CD4-positive, alpha-beta T cell (primary cell): ENCODE measurements around the gene KLHDC2. TPM values are rescaled to one million over a fixed set of nuclear protein-coding genes. Genes with fewer than 3 reads are reported as not detected.
"Not testable (repeated sequence)": the region's sequence is repeated elsewhere in the genome, so short reads cannot be mapped to it uniquely, and the experiment has no call there.

ENCODE experiments used
- ATAC-seq: fragments of 200-7000 bp; cut with Tn5 transposase; one replicate; pipeline ENCODE4 v1.10.0; 2022; ENCODE audit warnings: mild to moderate bottlenecking; ENCODE audit not compliant: poor library complexity
- CTCF ChIA-PET: fragments of 350-600 bp; sonication (Branson Sonifier 250); formaldehyde crosslinking; loops from one replicate; lab custom pipeline; 2021; ENCODE audit warnings: antibody characterized with exemption, inconsistent platforms; lab: Charles Lee
- POLR2A ChIA-PET: fragments of 350-600 bp; sonication (Branson Sonifier 250); formaldehyde crosslinking; loops from one replicate; lab custom pipeline; 2021; ENCODE audit warnings: antibody characterized with exemption, inconsistent platforms; lab: Charles Lee
- DNase-seq, 14 experiments: peaks; one replicate each; pipeline ENCODE4 v3.0.0-alpha.2; 2013 to 2020; ENCODE audit warnings: mixed read lengths in 2 of 14
- H3K27ac ChIP-seq, 2 donors: one replicate each; pipeline versions ENCODE4 v1.5.1 to v1.7.0; 2013; ENCODE audit warnings: low read length in 2 of 2, low read depth in 1 of 2, mild to moderate bottlenecking in 1 of 2
- H3K27me3 ChIP-seq, 2 experiments: 1 replicate in 1 of 2; 2 replicates in 1 of 2; pipeline versions ENCODE4 v1.6.1 to v1.7.0; 2013; ENCODE audit warnings: low read length in 2 of 2, control low read depth in 1 of 2, mild to moderate bottlenecking in 1 of 2, moderate library complexity in 1 of 2; ENCODE audit not compliant: insufficient read depth in 2 of 2, control insufficient read depth in 1 of 2
- H3K36me3 ChIP-seq: one replicate; pipeline ENCODE4 v1.6.1; 2013; ENCODE audit warnings: low read length, control low read depth; ENCODE audit not compliant: insufficient read depth
- H3K4me1 ChIP-seq: one replicate; pipeline ENCODE4 v1.6.1; 2013; ENCODE audit warnings: low read length, control low read depth; ENCODE audit not compliant: insufficient read depth
- H3K4me3 ChIP-seq: one replicate; pipeline ENCODE4 v1.5.1; 2013; ENCODE audit warnings: mild to moderate bottlenecking, low read length, moderate library complexity
- H3K9me3 ChIP-seq, 2 experiments: 1 replicate in 1 of 2; 2 replicates in 1 of 2; pipeline versions ENCODE4 v1.6.1 to v1.7.0; 2013; ENCODE audit warnings: low read length in 2 of 2, mild to moderate bottlenecking in 2 of 2, control low read depth in 1 of 2, moderate library complexity in 1 of 2; ENCODE audit not compliant: control insufficient read depth in 1 of 2, insufficient read depth in 1 of 2
- H3K27ac Mint-ChIP-seq: one replicate; pipeline ENCODE4 v1.8.0; 2020; ENCODE audit warnings: mixed read lengths
- H3K27me3 Mint-ChIP-seq: one replicate; pipeline ENCODE4 v1.8.0; 2021; ENCODE audit warnings: mixed read lengths
- H3K36me3 Mint-ChIP-seq: one replicate; pipeline ENCODE4 v1.8.0; 2021; ENCODE audit warnings: low read depth, mixed read lengths
- H3K4me1 Mint-ChIP-seq: one replicate; pipeline ENCODE4 v1.8.0; 2021; ENCODE audit warnings: low read depth, mixed read lengths
- H3K4me3 Mint-ChIP-seq: one replicate; pipeline ENCODE4 v1.8.0; 2020; ENCODE audit warnings: mild to moderate bottlenecking, mixed read lengths
- H3K9me3 Mint-ChIP-seq: one replicate; pipeline ENCODE4 v1.8.0; 2020; ENCODE audit warnings: mixed read lengths
- CTCF ChIP-seq: fragments of 200-600 bp; IDR thresholded peaks from one replicate; pipeline ENCODE4 v1.8.0; 2022; ENCODE audit warnings: antibody characterized with exemption, mild to moderate bottlenecking
- intact Hi-C, 2 experiments: fragments of 100-400 bp; cut with DNase I in 1 of 2; cut with micrococcal nuclease in 1 of 2; formaldehyde crosslinking; loops; one replicate each; pipeline versions ENCODE4 v1.15.1 to v1.9.0; 2023 to 2025; cut with DNase I, micrococcal nuclease
- total RNA-seq, 174 experiments: library from RNA in 2 of 174; stranded (reverse) in 2 of 174; gene quantifications; one replicate each; pipeline ENCODE4 v1.2.3 and lab custom pipeline; 2021 to 2026

KLHDC2 gene
- total RNA-seq, 2 experiments from 2014 or later = 142 to 143 TPM

GRCh38 chr14:49770212-49770817 is 2.4 kb downstream of the KLHDC2 start:
- CTCF ChIA-PET = interaction anchor here (4.7 kb wide), 1 partner anchor 137 kb away, joined by 56 read pairs; the partner anchor contains the start of gene DNAAF2
- no peaks in the 10 kb centered on the region for H3K9me3 ChIP-seq
- peaks cover 57% of the 10 kb centered on the region for H3K36me3 Mint-ChIP-seq
- peaks cover 35% of the 10 kb centered on the region for H3K4me1 ChIP-seq
- no peak for TF ChIP-seq CTCF
- peak overlapping the region; percentile 80 for H3K4me3 Mint-ChIP-seq
- no peaks in the 10 kb centered on the region for H3K27me3 Mint-ChIP-seq
- no peak for DNase-seq
- no peak overlapping the region for H3K4me3 ChIP-seq
- POLR2A ChIA-PET = interaction anchor here (1.1 to 6.0 kb wide), 8 partner anchors 77 to 542 kb away, joined by 3 to 142 read pairs (median 32); partner anchors contain the start of genes DNAAF2, KLHDC1, MGAT2 and NEMF
- H3K27me3 ChIP-seq = no peaks in the 10 kb centered on the region
- no peaks in the 10 kb centered on the region for H3K9me3 Mint-ChIP-seq
- H3K27ac ChIP-seq = peak overlapping the region in 1 of 2 donors; percentile 23
- H3K36me3 ChIP-seq = peaks cover 17% of the 10 kb centered on the region
- H3K4me1 Mint-ChIP-seq = peaks cover 55% of the 10 kb centered on the region
- H3K27ac Mint-ChIP-seq = peak overlapping the region; percentile 99
- intact Hi-C loops = loop anchor here in 1 of 2 experiments (5.0 kb wide), 1 partner anchor 347 kb away; the partner anchor contains the start of gene VCPKMT
- no peak for ATAC-seq

GRCh38 chr14:49771691-49772090 is 3.7 kb downstream of the KLHDC2 start:
- Mint-ChIP-seq H3K36me3 (peaks cover 67% of the 10 kb centered on the region), H3K27ac (peak overlapping the region; percentile 99), H3K4me1 (peaks cover 58% of the 10 kb centered on the region)
- not testable (repeated sequence) for H3K4me3 ChIP-seq, H3K4me3 Mint-ChIP-seq, H3K9me3 ChIP-seq, ATAC-seq, DNase-seq, H3K27ac ChIP-seq, H3K9me3 Mint-ChIP-seq, H3K27me3 ChIP-seq, H3K27me3 Mint-ChIP-seq
- CTCF ChIA-PET = interaction anchor here (0.6 to 1.3 kb wide), 5 partner anchors 8 to 341 kb away, joined by 3 to 6 read pairs (median 3); partner anchors contain the start of gene DNAAF2
- Histone ChIP-seq H3K36me3 (peaks cover 28% of the 10 kb centered on the region), H3K4me1 (peaks cover 33% of the 10 kb centered on the region)
- intact Hi-C loops = loop anchor here in 1 of 2 experiments (5.0 kb wide), 1 partner anchor 346 kb away; the partner anchor contains the start of gene VCPKMT
- POLR2A ChIA-PET = interaction anchor here (0.7 to 1.9 kb wide), 3 partner anchors 23 to 185 kb away, joined by 3 to 8 read pairs (median 5); partner anchors contain the start of gene RPS29

- no peak for ATAC-seq
- no peak overlapping the region for H3K4me3 Mint-ChIP-seq
- H3K27ac Mint-ChIP-seq = peak overlapping the region; percentile 12
- H3K27me3 Mint-ChIP-seq = no peaks in the 10 kb centered on the region
- CTCF ChIA-PET = interaction anchor here (1.1 kb wide), 1 partner anchor 140 kb away, joined by 3 read pairs; no protein-coding TSS in a partner anchor
- H3K36me3 ChIP-seq = peaks cover 49% of the 10 kb centered on the region
- no peaks in the 10 kb centered on the region for H3K27me3 ChIP-seq
- H3K4me1 Mint-ChIP-seq = peaks cover 42% of the 10 kb centered on the region
- no peak for DNase-seq
- TF ChIP-seq CTCF = no peak
- peaks cover 73% of the 10 kb centered on the region for H3K36me3 Mint-ChIP-seq
- H3K4me3 ChIP-seq = no peak overlapping the region
- POLR2A ChIA-PET = interaction anchor here (1.2 kb wide), 1 partner anchor 89 kb away, joined by 5 read pairs; no protein-coding TSS in a partner anchor
- intact Hi-C loops = loop anchor here in 1 of 2 experiments (5.0 kb wide), 1 partner anchor 343 kb away; the partner anchor contains the start of gene VCPKMT
- no peaks in the 10 kb centered on the region for H3K9me3 ChIP-seq
- H3K9me3 Mint-ChIP-seq = no peaks in the 10 kb centered on the region
- H3K4me1 ChIP-seq = peaks cover 20% of the 10 kb centered on the region
- no peak overlapping the region for H3K27ac ChIP-seq
Observed at GRCh38 chr14:49774106-49774505, 6.2 kb downstream of the KLHDC2 start.
